Pulmonary artery endothelial cell (primary cell): Measurements from ENCODE around the gene DBP. TPM values are rescaled to one million over a fixed set of nuclear protein-coding genes. Genes with fewer than 3 reads are reported as not detected.

Source experiments
- DNase-seq: peaks from one replicate; pipeline ENCODE4 v3.0.0-alpha.2; 2011; ENCODE audit warnings: low read depth, low spot score
- total RNA-seq: library from RNA; depleted of rRNA; stranded (reverse); fragments of >200 nt; gene quantifications from 2 replicates; pipeline ENCODE4 v1.2.3, GENCODE V29; 2014

DBP gene
- total RNA-seq, 1 donor from 2014 or later = 2.2 TPM

DNA sequence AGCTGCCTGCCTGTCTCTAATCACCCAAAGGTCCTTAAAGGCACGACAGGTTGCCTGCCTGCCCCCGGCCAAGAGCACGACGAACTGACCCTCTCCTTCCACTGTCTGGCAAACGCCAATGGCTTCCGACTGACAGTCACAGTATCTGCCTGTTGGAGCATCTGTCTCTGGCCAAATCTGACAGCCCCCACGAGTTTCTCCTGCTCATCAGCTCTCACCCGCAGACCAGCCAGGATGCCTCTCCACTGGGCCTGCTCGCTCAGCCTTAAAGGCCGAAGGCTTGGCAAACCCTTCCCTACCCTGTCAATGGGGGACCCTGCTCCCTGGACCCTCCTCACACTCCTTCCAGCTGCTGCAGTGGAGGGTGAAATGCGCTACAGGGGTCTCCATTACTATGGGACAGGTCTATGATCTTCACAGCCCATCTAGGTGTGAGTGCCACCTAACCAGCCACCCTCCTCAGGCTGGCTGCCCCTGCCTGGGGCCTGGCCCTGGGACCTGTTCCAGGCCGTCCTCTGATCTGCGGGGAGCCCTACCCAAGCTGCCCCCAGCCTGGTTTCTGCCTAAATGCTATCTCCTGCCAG is 23.2 kb downstream of the DBP start:
- no peak for DNase-seq

DNA sequence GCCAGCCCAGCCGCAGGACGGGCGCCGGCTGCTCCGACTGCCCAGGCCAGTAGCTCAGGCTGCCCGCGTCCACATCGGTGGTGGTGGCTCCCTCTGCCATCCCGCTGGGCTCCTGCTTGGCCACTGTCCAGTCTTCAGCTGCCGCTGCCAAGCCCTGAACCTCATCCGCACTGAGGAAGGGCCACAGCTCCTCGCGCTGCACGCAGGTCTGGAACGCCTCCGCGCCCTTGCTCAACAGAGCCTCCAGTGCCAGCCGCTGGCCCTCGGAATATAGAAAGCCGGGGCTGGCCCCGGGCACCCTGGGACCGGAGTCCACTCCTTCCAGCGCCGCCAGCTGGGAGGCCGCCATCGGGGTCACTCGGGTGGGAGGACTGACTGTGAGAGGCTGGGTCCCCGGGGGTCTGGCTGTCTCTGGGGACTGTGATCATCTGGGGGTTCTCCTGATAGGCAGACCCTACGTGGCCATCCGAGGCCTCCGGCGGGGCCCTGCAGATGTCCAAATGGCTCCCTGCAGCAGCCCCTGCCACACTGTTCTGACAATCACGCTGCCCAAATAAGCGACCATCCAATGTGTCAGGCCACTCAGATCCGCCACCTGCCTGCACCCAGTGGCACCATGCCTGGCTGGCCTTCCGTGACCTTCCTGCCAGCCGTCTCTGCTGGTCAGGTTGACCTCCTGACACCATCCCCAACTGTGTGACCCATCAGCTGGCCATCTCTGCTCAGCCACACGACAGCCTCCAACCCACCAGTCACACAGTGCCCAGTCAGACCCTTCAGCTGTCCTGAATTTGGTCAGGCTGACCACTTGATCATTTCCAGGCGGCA is 23.9 kb downstream of the DBP start:
- DNase-seq = no peak

DNA sequence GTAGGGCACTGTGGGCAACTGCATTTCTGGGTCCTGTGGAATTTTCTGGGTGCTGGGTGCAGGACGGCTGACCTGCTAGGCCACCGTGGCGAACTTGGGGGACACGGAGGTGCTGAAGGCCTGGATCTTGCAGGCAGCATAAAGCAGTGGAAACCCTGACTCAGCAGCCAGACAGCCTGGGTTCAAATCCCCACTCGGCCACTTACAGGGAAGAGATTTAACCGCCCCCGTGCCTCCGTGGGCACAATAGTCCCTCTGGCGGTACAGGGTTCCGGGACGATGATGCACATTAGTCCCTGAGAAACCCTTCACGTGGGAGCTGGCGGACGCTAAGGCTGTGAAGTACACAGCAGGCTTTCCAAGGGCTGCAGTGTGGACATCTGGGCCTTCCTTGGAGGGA is 25.3 kb downstream of the DBP start:
- no peak for DNase-seq

DNA sequence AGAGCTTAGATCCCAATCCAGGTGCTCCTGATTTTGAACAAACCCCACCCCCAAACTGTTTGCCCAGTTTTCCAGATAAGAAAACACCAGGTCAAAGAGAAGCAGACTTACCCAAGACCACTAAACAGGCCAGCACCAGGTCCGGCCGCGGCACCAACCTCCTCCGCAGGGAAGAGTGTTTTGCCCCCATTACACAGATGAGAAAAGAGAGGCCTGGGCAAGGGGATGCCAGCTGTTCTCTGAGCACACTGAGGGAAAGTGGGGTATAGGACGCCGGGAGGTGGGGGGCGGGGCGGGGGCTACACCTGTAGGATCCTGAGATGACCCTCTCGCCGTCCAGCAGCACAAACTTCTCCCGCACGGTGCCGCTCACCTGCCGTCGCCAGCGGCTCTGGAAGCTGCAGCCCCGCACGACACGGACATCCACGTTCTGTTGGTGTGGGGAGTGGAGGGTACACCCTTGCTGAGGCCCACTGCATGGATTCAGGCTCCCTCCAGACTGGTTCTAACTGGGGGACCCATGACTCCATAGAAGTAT is 27.5 kb downstream of the DBP start:
- DNase-seq = no peak

DNA sequence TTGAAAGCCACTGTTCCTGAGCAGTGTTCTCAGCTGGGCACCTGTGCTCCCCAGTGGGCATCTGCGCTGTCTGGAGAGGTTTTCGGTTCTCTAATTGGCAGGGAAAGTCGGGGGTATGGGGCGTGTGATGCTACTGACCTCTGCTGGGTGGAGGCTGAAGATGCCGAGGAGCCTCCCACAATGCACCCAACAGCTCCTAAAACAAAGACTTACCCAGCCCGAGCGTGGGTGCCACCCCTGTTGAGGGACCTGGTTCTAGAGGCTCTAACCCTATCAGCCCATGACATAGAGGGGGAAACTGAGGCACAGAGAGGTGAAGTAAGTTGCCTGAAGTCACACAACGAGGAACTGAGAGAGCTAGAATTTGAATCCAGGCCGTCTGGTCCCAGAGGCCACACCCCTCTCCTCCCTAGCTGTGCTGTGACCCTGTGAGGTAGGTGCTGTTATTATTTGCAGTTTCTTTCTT is 28.3 kb downstream of the DBP start:
- DNase-seq = no peak

DNA sequence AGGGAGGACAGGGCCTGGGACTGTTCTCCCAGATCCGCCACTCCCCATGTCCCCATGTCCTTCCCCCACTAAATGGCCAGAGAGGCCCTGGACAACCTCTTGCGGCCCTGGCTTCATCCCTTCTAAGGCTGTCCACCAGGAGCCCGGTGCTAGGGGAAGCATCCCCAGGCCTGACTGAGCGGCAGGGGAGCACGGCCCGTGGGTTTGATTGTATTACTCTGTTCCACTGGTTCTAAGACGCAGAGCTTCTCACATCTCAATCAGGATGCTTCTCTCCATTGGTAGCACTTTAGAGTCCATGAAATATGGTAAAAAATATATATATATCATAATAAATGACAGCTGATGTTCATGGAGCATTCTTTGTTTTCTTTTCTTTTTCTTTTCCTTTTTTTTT is 29.8 kb downstream of the DBP start:
- DNase-seq = no peak

DNA sequence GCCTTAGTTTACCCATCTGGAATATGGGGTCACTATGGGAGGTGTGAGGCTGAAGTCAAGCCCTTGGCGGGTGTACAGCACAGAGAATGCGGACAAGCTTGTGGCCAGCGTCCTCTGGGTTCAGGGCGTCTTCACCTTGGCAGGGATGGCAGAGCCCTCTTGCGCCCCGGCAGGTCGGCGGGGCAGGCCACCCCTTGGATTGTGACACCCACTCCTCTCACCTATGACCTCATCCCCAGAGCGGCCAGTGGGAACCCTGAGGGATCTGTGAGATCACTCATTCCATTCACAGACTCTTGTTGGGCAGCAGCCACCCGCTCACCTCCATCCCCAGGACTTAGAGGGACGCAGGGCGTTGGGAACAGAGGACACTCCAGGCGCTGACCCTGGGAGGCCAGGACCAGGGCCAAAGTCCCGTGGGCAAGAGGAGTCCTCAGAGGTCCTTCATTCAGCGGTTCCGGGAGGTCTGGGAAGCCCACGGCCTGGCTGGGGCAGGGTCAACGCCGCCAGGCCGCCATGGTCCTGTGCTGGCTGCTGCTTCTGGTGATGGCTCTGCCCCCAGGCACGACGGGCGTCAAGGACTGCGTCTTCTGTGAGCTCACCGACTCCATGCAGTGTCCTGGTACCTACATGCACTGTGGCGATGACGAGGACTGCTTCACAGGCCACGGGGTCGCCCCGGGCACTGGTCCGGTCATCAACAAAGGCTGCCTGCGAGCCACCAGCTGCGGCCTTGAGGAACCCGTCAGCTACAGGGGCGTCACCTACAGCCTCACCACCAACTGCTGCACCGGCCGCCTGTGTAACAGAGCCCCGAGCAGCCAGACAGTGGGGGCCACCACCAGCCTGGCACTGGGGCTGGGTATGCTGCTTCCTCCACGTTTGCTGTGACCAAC is 30.5 kb downstream of the DBP start, which contains the start of gene SPACA4:
Gene SPACA4 (plus strand): TSS at position 280 of the 896 bp plus-strand sequence. CDS start 237 bp downstream, at position 517.
- no peak for DNase-seq

DNA sequence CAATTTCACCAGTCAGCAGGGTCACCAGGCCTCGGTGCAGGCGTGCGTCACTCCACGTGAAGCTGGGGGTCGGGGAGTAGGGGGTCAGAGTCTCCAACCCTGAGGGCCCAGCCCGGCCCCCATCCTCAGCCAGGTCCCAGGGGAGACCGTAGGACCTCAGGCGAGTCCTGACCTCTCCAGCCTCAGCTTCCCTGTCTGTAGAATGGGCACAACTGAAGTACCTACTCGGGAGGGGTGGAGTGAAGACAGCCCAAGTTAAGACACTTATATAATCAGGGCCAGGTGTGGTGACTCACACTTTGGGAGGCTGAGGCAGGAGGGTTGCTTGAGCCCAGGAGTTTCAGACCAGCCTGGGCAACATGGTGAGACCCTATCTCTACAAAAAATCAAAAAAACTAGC is 33.3 kb downstream of the DBP start:
- DNase-seq = no peak

DNA sequence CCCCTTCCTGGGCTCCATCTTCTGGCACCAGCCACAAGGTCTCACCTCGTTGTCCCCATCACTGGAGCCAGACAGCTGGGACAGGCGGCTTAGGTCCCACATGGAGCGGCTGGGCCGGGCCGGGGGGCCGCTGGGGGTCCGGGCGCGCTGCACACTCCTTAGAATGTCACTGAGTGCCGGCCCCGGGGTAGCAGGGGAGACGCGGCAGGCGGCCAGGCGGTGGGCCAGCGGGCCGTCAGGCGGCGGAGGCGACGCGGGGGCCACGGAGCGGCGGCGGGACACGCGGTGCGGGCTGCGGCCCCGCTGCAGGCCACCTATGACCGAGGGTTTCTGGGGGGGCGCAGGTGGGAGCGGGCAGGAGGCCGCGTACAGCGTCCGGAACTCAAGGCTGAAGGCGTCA is 33.7 kb downstream of the DBP start:
- DNase-seq = no peak

DNA sequence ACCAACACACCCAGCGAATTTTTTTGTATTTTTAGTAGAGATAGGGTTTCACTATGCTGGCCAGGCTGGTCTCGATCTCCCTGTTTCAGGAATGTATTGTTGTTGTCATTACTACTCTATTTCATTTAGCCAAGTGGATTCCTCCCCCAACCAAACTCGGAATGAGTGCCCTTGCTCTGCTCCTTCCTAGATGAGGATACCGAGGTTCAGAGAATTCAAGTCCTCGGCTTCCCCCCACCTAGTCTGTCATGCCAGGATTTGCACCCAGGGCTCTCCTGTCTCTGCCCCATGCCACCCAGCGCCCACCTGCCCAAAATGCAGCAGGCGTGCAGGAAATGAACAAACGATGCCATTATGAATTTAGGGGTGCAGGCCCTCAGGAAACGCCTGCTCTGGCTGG is 34.2 kb downstream of the DBP start:
- DNase-seq = no peak

DNA sequence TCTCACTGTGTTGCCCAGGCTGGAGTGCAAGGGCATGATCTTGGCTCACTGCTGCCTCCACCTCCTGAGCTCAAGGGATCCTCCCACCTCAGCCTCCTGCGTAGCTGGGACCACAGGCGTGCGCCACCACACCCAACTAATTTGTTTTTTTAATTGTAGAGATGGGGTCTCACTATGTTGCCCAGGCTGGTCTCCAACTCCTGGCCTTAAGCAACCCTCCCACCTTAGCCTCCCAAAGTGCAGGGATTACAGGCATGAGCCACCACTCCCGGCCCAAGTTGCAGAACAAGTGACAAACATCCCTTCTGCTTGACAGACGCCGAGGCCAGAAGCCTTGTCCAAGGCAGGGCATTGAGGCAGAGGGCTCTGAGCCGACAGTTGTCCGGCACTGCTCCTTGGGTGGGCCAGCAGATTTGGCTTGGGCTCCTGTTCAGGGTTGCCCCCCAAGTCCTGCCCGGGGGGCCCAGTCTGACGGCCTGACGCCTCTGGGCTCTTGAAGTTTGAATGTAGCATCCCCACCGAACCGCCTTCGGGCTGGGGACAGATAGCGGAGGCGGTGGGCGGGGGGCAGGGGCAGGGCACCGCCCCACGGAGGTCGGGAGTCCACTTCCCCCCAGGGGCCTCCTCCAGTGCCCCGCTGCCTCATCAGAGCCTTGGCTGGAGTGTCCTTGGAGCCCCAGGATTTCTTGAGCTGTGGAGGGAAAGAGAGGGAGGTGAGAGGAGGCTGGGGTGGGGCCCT is 36.3 kb downstream of the DBP start:
- no peak for DNase-seq

DNA sequence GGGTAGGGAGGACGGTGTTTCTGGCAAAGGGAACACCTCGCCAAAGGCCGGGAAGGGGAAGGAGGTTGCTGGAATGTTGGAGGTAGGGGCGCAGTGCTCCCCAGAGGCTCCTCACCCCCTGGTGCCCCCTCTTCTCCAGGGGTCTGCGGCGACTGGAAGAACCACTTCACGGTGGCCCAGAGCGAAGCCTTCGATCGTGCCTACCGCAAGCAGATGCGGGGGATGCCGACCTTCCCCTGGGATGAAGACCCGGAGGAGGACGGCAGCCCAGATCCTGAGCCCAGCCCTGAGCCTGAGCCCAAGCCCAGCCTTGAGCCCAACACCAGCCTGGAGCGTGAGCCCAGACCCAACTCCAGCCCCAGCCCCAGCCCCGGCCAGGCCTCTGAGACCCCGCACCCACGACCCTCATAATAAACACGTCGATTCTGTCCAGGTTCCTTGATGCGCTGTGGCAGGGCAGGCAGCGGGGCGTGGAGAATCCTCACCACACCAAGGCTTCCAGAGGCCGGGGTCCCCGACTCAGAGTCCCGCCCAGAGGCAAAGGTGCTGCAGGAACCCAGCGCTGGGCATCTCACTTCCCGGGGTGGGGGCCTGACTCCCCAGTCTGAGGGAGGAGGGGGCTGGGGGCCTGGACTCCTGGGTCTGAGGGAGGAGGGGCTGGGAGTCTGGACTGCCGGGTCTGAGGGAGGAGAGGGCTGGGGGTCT is 38.0 kb downstream of the DBP start:
- DNase-seq = no peak

DNA sequence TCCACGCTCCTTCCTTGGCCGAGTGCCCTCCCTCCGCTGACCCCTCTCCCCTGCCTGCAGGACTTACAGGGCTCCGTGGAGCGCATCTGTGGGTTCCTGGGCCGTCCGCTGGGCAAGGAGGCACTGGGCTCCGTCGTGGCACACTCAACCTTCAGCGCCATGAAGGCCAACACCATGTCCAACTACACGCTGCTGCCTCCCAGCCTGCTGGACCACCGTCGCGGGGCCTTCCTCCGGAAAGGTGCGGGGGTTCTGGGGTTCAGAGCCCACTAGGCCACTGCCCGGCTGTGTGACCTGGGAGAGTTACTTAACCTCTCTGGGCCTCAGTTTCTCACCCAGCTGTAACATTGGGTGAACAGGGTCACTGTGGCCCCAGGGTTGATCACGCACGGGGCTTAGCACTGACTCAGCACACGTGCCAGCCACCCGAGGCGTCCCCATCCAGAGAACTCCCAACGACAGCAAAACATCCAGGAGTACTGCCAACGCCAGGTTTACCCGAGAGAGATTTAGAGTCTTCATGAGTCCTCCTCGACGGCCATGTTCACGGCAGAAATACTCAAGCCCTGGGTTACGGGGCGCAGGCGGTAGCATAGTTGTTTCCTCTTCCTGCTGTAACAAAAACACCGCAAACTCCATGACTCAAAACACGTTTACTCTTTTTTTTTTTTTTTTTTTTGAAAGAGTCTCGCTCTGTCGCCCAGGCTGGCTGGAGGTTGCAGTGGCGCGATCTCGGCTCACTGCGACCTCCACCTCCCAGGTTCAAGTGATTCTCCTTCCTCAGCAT is 40.3 kb downstream of the DBP start:
- DNase-seq = no peak

DNA sequence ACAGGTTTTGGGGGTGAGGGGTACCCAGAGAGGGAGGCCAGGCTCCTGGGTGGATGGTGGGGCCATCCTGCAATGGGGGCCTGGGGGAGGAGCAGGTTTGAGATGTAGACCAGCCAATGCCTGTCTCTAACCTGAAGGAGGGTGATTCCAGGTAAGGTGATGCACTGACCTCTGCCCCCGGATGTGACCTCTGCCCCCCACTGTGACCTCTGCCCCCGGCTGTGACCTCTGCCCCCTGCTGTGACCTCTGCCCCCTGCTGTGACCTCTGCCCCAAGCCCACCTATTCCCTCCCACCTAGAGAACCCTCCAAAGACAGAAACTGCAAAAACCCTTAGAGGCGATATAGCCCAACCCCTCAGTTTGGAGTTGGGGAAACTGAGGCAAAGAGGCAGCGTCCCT is 40.9 kb downstream of the DBP start:
- no peak for DNase-seq

DNA sequence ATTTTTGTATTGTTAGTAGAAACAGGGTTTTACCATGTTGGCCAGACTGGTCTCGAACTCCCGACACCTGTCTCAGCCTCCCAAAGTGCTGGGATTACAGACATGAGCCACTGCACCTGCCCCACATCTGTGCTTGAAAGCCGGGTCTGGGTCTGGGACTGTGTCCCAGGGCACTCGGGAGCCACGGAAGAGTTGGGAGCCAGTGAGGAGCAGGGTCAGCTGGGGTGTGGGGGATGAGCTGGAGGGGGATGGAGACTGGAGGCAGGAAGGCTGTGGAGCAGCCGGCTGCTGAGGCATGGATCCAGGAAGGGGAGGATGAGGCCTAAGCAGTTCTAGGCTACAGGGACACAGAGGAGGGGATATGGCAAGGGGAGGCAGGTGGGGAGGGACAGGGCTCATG is 41.3 kb downstream of the DBP start:
- no peak for DNase-seq

DNA sequence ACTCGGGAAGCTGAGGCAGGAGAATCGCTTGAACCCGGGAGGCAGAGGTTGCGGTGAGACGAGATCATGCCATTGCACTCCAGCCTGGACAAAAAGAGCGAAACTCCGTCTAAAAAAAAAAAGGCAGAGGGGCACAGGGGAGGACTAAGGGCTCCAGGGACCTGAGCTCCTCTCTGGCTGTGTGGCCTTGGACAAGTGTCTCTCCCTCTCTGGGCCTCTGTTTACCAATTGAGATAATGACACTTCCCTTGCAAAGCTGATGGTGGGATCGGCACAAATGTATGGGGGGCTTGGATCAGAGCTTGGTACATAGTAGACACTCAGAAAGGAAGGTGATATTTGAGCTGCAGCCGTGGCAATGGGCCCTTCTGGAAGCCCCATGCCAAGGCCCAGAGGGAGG is 42.0 kb downstream of the DBP start:
- no peak for DNase-seq

DNA sequence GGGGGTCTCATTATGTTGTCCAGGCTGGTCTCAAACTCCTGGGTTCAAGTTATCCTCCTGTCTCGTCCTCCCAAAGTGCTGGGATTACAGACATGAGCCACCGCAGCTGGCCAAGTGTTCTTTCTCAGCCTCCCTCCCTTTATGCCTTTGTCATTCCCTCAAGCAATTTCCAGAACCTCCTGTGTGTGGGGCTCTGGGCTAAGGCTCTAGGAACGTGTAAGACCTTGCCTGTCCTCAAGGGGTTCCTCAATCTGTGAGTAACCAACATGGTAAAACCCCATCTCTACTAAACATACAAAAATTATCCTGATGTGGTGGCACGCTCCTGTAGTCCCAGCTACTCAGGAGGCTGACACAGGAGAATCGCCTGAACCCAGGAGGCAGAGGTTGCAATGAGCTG is 46.2 kb downstream of the DBP start:
- DNase-seq = no peak

DNA sequence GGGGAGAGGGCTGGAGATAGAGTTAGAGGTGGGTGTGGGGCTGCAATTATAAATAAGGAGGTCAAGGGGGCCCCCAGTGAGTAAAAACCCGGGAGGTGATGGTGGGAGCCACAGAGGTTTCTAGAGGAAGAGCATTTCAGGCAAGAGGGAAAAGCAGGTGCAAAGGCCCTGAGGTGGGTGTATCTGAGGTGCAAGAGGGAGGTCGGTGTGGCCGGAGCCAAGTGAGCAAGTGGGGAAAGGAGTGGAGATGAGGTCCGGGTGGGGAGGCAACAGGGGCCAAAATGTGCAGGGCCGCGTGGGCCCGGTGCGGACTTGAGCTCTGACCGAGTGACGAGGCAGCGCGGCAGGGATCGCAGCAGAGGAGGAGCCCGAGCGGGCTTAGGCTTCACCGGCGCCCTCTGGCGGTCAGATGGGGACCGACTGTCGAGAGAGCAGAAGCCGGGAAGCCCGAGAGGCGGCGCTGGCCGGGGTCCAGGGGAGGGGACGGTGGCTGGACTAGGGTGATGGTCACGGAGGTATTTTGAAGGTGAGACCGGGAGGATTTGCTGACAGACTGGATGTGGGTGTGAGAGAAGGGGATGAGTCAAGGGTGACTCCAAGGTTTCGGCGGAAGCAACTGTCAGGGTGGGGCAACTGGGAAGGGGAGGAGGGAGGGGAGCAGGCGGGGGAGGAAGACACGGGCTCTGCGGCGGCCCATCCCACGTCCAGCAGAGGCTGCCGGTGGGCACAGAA is 48.3 kb downstream of the DBP start:
- DNase-seq = no peak

DNA sequence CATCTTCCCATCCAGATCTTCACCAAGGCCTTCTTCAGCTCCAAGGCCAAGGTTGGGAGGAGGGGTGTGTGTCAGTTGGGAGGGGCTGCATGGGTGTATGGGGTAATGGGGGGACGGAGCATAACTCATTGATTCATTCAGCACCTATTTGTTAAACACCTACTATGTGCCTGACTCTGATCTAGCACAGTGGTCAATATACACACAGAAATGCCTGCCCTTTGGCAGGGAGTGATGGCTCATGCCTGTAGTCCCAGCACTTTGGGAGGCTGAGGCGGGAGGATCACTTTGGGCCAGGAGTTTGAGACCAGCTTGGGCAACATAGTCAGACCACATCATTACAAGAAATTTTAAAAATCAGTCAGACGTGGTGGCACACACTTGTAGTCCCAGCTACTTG is 49.8 kb downstream of the DBP start:
- DNase-seq = no peak
